Upper lobe of right lung (tissue), 1 donor: ENCODE results near the gene C22orf15. TPM values are rescaled to one million over a fixed set of nuclear protein-coding genes. Genes with fewer than 3 reads are reported as not detected.

Experiments used
- ATAC-seq: fragments of 200-7000 bp; cut with Tn5 transposase; one replicate; pipeline ENCODE4 v1.9.1; 2020; ENCODE audit warnings: mild to moderate bottlenecking, moderate library complexity
- DNase-seq: peaks from one replicate; pipeline ENCODE4 v3.0.0-alpha.2; 2020
- H3K27ac ChIP-seq: fragments of 200-600 bp; one replicate; pipeline ENCODE4 v1.8.0; 2022
- H3K27me3 ChIP-seq: fragments of 200-600 bp; one replicate; pipeline ENCODE4 v1.8.0; 2022; ENCODE audit warnings: mild to moderate bottlenecking
- H3K36me3 ChIP-seq: fragments of 200-600 bp; one replicate; pipeline ENCODE4 v1.8.0; 2022
- H3K4me1 ChIP-seq: fragments of 200-600 bp; one replicate; pipeline ENCODE4 v1.8.0; 2022
- H3K4me3 ChIP-seq: fragments of 200-600 bp; one replicate; pipeline ENCODE4 v1.8.0; 2022; ENCODE audit warnings: mild to moderate bottlenecking
- H3K9me3 ChIP-seq: fragments of 200-600 bp; one replicate; pipeline ENCODE4 v1.8.0; 2022
- intact Hi-C: fragments of 100-400 bp; cut with DNase I; formaldehyde crosslinking; loops from one replicate; pipeline ENCODE4 v1.11.0; 2022
- total RNA-seq: library from RNA; stranded (reverse); fragmentation: NEBNext Ultra II Directional; extraction: Animal tissue kit (Norgen Biotek cat#: 25700); gene quantifications from one replicate; pipeline ENCODE4 v1.2.1, GENCODE V29; 2021
- TF ChIP-seq, protein P1 (sequence below): fragments of 200-600 bp; IDR thresholded peaks from one replicate; pipeline ENCODE4 v1.8.0; 2022; ENCODE audit warnings: antibody characterized with exemption
- donor health status: DM: no; HTN: yes; CAD: no; lungs with severe emphysema.

The C22orf15 gene
- total RNA-seq, 1 donor from 2014 or later, result not detected

DNA sequence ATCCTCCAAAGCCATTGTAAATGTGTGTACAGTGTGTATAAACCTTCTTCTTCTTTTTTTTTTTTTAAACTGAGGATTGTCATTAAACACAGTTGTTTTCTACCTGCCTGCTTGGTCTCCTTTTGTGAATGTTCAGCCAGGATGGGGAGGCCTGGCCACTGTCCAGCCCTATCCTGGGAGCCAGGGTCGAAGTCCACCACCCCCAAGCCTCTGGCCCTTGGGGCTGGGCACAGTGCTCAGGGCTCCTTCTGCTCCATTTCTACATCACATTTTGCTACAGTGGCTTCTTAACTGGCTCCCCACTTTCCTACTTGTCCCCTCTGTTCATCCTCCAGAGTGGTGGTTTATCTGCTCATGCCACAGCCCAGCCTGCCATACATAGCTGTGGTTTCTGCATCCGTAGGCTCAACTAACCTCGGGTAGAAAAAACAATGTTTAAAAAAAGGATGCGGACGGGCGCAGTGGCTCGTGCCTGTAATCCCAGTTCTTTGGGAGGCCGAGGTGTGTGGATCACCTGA, 21.5 kb downstream of the C22orf15 start:
- DNase-seq, result no peak
- Histone ChIP-seq H3K36me3 (no peaks in the 10 kb centered on the region), H3K4me1 (peaks cover 20% of the 10 kb centered on the region), H3K9me3 (no peaks in the 10 kb centered on the region), H3K4me3 (no peak overlapping the region), H3K27ac (no peak overlapping the region), H3K27me3 (no peaks in the 10 kb centered on the region)
- TF ChIP-seq, protein P1, sequence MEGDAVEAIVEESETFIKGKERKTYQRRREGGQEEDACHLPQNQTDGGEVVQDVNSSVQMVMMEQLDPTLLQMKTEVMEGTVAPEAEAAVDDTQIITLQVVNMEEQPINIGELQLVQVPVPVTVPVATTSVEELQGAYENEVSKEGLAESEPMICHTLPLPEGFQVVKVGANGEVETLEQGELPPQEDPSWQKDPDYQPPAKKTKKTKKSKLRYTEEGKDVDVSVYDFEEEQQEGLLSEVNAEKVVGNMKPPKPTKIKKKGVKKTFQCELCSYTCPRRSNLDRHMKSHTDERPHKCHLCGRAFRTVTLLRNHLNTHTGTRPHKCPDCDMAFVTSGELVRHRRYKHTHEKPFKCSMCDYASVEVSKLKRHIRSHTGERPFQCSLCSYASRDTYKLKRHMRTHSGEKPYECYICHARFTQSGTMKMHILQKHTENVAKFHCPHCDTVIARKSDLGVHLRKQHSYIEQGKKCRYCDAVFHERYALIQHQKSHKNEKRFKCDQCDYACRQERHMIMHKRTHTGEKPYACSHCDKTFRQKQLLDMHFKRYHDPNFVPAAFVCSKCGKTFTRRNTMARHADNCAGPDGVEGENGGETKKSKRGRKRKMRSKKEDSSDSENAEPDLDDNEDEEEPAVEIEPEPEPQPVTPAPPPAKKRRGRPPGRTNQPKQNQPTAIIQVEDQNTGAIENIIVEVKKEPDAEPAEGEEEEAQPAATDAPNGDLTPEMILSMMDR, result no peak
- intact Hi-C loops, result no loop called here
- no peak for ATAC-seq

DNA sequence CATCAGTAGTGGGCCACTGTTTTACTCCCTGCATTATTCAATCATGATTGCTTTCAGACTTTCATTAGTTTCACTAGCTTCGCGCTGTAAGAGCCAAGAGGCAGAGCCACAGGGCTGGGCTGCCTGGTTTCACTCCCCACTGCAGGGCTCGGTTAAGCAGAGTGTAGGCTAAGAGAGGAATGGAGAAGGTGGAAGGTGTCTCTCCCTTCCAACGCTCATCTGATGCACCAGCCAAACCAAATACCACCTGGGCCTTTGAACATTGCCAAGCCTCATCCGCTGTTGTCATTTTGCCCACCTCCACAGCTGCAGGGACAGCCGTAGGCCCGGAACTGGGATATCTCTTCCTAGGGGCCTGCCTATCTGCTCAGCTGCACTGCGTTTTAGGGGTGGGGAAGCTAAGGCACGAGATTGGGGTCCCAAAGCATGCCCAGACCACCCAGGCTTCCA, 23.5 kb downstream of the C22orf15 start:
- H3K9me3 ChIP-seq, result no peaks in the 10 kb centered on the region
- intact Hi-C loops, result no loop called here
- H3K36me3 ChIP-seq, result no peaks in the 10 kb centered on the region
- TF ChIP-seq, protein P1, result no peak
- H3K27ac ChIP-seq, result peak overlapping the region; percentile 99
- DNase-seq (no peak), ATAC-seq (no peak)
- peaks cover 22% of the 10 kb centered on the region for H3K4me1 ChIP-seq
- peak overlapping the region; percentile 94 for H3K4me3 ChIP-seq
- no peaks in the 10 kb centered on the region for H3K27me3 ChIP-seq

DNA sequence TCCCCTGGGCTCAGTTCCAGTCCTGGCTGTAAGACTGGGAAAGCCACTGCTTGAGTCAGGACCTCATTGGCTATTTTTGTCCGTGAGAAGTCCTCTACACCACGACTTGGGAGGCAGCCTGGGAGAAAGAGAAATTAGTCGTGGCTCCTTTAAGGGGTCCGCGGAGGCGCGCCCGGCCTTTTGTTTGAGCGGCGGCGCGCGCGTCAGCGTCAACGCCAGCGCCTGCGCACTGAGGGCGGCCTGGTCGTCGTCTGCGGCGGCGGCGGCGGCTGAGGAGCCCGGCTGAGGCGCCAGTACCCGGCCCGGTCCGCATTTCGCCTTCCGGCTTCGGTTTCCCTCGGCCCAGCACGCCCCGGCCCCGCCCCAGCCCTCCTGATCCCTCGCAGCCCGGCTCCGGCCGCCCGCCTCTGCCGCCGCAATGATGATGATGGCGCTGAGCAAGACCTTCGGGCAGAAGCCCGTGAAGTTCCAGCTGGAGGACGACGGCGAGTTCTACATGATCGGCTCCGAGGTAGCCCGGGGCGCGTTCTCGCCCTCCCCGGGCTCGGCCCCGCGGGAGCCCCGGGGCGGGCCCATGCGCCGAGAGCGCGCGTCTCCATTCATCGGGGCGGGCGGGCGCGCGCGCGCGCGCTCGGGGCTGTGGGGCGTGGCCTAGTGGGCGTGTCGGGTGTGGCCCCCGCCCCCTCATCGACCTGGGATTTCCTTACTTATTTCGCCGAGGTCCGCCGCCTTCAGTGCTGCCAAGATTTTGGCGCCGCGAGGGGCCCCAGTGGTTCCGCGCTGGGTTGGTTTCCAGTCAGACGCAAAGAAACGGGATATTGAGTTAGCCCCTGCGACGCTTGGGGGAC, 24.2 kb downstream of the C22orf15 start, which contains the start of gene SMARCB1:
Gene SMARCB1, plus strand, starts transcription at position 215 of the 848 bp plus-strand sequence. Its CDS starts 204 bp downstream, at position 419.
- DNase-seq, result peak; percentile 95
- H3K9me3 ChIP-seq, result no peaks in the 10 kb centered on the region
- TF ChIP-seq, protein P1, result no peak

DNA sequence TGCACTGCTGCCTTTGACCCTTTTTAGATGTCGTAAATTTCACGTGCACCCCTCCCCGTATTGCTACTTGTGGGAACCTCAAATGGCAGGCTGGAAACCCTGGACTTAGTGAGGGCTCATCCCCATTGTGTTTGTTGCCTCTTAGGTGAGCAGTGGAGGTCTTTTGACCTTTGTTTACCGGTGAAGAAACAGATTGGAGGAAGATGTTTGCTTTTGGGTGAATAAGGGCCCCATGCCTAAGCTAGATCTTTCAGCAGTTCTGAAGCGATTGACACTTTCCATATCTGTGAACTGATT, 24.8 kb downstream of the C22orf15 start:
- H3K36me3 ChIP-seq, result peaks cover 10% of the 10 kb centered on the region
- peaks cover 28% of the 10 kb centered on the region for H3K4me1 ChIP-seq
- peak overlapping the region; percentile 94 for H3K4me3 ChIP-seq
- intact Hi-C loops, result no loop called here
- H3K9me3 ChIP-seq, result no peaks in the 10 kb centered on the region
- no peak for ATAC-seq
- H3K27me3 ChIP-seq, result no peaks in the 10 kb centered on the region
- TF ChIP-seq, protein P1, result no peak
- DNase-seq, result no peak
- H3K27ac ChIP-seq, result peak overlapping the region; percentile 99

More for the DNA sequence above, 24.2 kb downstream of the C22orf15 start, which contains the start of gene SMARCB1:
- H3K4me3 ChIP-seq, result peak within 1 kb of the TSS; percentile 94
- H3K4me1 ChIP-seq, result peaks cover 28% of the 10 kb centered on the region
- ATAC-seq, result peak; percentile 98
- intact Hi-C loops, result no loop called here
- no peaks in the 10 kb centered on the region for H3K27me3 ChIP-seq
- peak within 1 kb of the TSS; percentile 99 for H3K27ac ChIP-seq
- peaks cover 5% of the 10 kb centered on the region for H3K36me3 ChIP-seq

DNA sequence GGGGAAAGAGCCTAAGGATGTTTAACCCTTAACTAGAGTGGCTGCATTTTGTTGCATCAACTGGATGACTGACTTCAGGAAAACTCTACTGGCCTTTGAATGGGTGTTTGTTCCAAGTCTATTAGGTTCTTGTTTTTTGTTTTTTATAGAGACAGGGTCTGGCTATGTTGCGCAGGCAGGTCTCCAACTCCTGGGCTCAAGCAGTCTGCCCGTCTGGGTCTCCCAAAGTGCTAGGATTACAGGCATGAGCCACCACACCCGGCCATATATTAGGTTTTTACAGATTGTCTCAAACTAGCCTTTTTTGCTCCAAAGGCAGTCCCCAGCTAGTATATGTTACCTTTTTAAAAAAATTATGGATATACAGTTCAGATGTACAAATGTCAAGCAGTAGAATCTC, 25.1 kb downstream of the C22orf15 start:
- Histone ChIP-seq H3K27ac (peak overlapping the region; percentile 99), H3K4me1 (peaks cover 28% of the 10 kb centered on the region), H3K36me3 (peaks cover 14% of the 10 kb centered on the region), H3K4me3 (peak overlapping the region; percentile 94), H3K27me3 (no peaks in the 10 kb centered on the region), H3K9me3 (no peaks in the 10 kb centered on the region)
- intact Hi-C loops, result no loop called here
- DNase-seq (no peak), ATAC-seq (no peak)
- TF ChIP-seq, protein P1, result no peak
